Muscle of back (tissue), 11 donors: ENCODE measurements around the gene LPIN3. TPM values are rescaled to one million over a fixed set of nuclear protein-coding genes. Genes with fewer than 3 reads are reported as not detected.

ENCODE experiments used
- DNase-seq, 3 donors: peaks; one replicate each; pipeline versions ENCODE4 v3.0.0 to v3.0.0-alpha.2; 2013
- polyA plus RNA-seq, 10 donors: library from polyadenylated mRNA; unstranded; fragments of 120-200 nt; gene quantifications; one replicate each; pipeline ENCODE4 v1.2.1, GENCODE V29; 2013; ENCODE audit not compliant: insufficient read length in 10 of 10

LPIN3 gene
- polyA plus RNA-seq, 10 donors = 2.6 to 6.5 (median 3.4) TPM

DNA sequence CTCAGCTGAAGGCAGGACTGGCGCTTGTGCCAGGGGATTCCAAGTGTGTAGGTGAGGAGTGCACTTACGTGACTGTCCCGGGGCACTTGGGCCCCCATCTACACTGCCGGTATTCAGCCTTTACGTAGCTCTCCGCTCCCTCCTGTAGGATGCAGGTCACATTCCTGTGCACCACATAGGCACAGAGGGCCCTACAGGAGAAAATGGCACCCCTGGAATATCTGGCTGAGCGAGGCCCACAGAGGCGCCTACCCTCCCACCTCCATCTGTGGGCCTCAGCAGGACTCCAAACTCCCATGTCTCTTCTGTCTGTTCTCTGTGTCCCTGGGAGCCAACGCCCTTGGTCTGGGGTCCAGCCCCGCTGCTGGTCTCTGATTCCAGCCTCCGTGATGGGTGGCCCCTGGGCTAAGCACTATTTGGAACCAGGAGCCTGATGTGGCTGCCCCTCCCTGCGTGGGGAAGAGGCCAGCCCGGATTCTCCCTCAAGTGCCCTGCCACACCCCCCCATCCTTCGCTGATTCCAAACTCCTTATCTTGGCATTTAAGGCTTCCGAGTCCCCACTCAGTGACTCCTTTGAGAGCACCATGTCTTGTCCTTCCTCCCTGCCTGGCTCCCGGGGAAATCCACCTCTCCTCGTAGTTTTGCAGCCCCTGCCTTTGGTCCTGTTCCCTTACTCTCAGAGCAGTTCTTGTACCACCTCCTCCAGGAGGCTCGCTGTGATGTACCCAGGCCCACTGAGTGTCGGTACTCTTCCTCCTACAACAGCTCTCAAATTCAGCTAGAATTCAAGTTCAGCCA, 24.5 kb downstream of the LPIN3 start:
- no peak for DNase-seq

DNA sequence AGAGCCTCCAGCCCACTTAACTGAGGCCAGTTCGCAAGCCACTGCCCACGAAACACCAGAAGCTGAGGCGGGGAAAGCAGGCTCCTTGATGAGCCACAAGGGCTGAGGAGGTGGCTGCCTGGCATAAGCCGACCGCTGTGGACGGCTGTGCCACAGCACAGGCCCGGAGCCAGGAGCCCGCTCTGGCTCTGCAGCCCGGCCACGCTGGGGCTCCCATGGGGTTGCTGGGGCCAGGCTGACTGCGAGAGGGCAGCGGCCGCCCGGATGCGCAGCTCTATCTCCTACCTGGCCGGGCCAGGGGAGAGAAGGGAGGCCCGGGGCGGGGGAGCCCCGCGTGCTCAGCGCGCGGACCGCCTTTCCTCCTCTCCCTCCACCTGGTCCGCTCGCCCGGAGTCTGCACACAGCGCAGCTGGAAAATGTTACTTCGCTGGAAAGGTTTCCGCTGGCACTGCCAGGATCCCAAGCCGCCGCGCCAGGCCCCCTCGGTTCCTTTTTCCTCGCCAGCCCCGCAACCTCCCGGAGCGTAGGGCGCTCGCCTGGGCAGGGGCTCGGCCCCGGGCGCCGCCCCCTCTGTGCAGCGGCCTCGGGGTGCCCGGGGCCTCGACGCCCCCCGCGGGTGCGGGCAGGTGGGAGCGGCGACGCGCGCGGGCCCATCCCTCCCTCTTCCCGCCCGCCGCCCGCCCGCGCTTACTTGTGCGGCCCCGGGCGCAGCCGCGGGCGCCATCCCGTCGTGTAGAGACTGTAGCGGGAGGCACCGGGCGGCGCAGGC, 25.3 kb downstream of the LPIN3 start:
- peak in 2 of 3 donors; percentile 55 to 75 for DNase-seq

DNA sequence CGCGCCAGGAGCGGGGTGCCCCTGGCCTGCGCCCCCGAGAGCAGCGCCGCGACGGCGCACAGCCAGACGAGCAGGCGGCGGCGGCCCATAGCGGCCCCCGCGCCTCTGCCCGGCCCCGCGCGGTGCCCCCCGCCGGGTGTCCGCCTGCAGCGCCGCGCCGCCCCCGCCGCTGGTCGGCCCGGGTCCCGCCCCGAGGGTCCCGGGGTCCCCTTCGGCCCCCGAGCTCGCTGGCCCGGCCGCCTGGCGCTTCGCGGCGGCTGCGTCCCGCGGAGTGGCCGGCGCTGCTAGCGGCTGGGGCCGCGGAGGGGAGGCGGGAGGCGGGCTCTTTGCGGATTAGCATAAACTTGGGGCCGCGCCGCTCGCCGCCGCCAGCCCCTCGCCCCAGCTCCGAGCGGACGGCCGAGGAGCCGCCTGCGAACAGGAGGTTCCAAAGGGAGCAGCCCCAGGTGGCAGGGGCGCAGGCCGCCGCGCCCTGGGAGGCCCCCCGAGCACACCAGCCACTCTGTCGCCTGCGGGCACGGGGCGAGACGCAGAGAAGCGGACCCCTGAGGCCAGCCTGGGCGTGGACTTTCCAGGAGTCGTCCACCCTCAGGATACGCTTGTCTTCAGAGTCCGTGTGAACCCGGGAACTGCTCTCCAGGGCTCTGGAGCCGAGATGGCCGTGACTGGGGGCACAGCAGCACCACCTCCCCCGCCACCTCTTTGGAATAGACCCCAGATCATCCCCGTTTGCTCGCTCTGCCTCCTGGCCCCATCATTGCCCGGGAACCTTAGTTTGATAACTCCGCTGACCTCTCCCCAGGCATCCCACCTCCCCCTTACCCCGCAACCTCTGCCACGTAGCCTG, 26.1 kb downstream of the LPIN3 start, which contains the start of gene EMILIN3:
Gene EMILIN3 (minus strand): TSS at position 273 of the 847 bp plus-strand sequence. CDS start 184 bp downstream, at position 89.
- DNase-seq = peak in 2 of 3 donors; percentile 51 to 83

GRCh38 chr20:41367393-41367695, 26.7 kb downstream of the LPIN3 start:
- peak in 1 of 3 donors; percentile 34 for DNase-seq

DNA sequence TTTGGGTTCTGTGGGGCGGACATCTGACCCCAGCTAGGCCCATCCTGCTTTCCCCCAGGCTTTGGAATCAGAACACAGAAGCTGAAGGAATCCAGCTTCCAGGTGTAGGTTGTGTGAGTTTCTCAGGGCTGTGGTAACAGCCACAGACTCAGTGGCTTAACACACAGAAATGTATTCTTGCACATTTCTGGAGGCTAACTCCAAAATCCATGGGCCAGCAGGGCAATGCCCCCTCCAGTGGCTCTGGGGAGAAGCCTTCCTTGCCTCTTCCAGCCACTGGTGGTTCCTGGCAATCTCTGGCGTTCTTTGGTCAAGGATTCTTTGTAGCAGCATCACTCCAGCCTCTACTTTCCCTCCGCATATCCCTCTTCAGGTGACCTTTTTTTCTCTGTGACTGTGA, 27.3 kb downstream of the LPIN3 start:
- DNase-seq = no peak

GRCh38 chr20:41369673-41370072, 29.1 kb downstream of the LPIN3 start:
- no peak for DNase-seq

GRCh38 chr20:41370176-41370575, 29.6 kb downstream of the LPIN3 start:
- DNase-seq = no peak

DNA sequence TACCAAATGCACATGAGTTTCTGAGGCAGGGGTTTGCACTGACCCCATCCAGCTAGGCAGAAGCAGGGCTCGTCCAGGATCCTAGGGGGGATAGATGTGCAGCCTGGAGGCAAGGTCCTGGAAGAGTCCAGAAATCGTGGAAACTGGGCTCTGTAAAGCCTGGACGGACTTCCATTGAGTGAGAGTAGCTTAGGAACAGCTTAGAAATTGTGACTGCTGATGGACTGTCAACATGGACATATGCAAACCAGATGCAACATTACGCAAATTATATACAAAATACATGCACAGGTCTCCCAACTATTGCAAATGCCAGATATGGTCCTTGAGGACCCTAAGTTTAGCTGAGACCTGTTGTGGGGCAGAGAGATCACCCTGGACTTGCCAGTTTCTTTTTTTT, 30.8 kb downstream of the LPIN3 start:
- DNase-seq = no peak

DNA sequence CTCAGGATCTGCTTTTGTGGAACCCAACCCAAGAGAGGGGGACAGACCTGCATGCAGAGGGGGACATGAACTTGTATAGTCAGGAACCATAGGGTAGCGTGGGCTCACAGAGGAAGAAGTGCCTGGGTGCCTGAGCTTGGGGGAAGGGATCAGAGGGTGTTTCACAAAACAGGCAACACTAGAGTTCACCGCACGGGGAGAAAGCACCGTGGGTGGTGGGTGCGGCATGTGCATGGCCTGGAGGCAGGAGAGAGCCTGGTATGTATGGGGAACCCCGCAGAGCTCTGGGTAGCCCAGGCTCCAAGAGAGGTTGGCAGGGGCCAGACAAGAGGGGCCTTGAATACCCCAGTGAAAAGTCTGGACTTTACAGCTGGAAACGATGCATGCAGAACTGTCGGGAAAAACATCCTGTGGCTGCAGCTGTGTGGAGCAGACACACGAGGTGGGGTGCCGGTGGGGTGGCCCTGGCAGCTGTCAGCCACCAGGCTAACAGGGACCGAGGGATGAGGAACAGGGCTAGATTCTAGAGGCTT, 32.7 kb downstream of the LPIN3 start:
- DNase-seq = peak in 1 of 3 donors; percentile 39

DNA sequence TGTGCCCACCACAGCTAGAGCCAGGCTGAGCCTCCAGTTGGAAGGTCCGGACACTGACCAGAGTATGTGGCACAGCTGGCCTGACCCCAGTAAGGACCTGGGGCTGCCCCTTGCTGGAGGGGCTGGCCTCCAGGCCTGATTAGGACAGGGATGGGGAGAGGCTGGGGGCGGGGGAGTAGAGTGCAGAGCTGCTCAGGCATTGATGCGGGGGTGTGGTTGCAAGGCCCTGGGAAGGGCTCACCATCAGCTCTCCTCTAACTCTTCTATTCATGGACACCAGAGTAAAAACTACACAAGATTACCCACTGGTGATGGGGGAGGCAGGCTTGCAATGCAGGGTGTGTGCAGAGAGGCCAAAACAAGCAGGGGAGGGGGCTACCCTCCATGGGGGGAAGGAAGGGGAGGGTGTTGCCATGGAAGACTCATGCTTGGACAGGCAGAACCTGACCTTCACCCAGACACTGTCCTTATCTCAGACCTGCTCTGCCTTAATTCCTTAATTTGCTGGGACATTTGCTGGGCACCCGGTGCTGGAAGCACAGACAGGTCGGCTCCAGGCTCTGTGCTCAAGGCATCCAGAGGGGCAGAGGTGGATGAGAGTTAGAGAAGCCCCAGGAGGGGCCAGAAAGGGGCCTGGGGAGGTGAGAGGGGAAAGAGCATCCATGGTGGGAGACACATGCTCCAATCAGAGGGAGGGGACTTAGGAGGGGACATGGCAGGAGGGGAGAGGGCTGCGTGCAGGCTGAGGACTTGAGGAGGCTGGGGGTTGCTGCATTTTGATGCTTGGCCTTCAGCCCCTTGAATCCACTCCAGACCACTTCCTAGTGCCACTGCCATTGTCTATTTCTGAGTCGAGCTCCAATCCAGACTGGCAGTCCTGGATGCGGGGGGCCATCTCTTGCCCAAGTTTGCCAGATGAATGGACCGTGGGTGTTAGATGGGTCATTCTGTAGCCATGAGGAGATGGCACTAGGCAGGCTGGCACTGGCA, 33.6 kb downstream of the LPIN3 start:
- DNase-seq = no peak

DNA sequence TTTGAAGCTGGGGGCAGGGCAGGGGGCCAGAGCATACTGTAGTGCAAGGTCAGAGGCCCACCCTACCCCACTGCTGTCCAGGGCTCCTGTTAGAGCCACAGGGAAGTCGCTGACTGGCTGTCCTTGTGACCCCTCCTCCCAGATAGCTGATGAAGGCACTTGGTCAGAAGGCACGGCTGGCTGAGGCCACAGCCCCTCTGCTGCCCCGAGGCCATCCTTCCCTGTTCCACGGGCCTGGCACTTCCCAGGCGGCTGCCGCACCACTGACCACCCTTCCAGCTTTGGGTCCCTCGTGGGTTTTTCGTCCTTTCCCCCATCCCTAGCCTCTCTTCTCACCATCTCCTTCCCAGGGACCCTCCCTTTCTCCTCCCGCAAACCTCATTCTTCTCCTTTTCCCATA, 35.2 kb downstream of the LPIN3 start:
- DNase-seq = no peak

DNA sequence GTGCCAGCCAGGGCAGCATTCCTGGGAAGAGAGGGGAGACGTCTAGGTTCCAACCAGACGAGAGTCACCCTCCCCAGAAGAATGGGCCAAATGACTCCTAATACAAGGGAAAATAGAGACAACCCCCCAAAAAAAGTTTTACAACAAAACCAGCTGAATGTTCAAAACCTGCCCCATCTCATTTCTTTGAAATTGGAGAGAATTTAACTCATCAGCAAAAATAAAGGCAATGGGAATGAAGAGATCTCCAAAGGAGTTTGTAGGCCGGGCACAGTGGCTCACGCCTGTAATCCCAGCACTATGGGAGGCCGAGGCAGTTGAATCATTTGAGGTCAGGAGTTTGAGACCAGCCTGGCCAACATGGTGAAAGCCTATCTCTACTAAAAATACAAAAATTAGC, 35.7 kb downstream of the LPIN3 start:
- DNase-seq = no peak

- DNase-seq = no peak
Observed at GRCh38 chr20:41377275-41377674, 36.7 kb downstream of the LPIN3 start.

- no peak for DNase-seq
Observed at GRCh38 chr20:41379551-41379950, 38.9 kb downstream of the LPIN3 start.

DNA sequence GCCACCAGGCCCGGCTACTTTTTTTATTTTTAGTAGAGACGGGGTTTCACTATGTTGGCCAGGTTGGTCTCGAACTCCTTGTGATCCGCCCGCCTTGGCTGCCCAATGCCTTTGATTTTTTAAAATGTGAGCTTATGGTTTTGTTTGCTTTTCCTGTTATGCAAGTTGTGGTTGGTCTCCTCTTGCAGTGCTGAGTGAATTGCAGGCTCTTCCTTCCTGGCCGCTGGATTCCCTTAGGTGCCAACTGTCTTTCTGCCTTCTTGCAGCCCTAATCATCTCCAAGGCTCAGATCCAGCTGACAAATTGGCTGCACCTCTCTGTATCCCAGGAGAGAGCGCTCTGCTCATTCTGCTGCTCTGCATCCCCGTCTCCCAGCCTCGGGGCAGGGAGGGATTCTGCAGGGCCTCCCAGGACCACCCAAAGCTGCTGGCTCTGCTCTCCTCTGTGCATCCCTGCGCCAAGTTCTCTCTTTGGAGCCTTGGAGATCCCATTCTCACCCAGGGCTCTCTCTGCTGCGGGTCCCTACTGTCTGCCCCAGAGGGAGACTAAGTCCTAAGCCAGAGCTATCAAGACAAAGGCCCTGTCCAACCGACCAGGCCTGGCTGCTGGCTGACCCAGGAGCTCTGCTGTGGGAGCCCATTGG, 40.1 kb downstream of the LPIN3 start:
- DNase-seq = peak in 1 of 3 donors; percentile 36

DNA sequence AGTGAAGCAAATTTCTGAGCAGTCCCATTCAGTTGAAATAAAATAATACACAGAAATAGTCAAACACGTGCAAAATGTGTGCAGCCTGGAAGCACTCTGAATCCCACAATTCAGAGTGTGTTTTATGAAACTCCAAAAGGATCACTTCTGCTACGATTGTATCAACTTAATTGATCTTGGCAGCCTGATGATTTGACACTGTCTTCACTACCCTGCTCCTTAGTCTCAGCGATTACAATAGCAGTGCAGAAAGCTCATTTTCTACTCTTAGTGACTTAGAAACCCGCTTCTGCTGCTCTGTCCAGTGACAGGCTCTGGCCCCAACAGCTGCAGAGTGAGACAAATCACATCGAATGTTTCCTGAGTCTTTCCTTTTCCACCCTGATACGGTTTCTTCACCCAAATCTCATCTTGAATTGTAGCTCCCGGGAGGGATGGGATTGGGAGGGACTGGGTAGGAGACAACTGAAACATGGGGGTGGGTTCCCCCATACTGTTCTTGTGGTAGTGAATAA, 42.2 kb downstream of the LPIN3 start:
- DNase-seq = peak in 2 of 3 donors; percentile 48 to 83

- peak; percentile 73 to 96 (median 90) for DNase-seq
Observed at GRCh38 chr20:41386502-41387427, 46.1 kb downstream of the LPIN3 start.

DNA sequence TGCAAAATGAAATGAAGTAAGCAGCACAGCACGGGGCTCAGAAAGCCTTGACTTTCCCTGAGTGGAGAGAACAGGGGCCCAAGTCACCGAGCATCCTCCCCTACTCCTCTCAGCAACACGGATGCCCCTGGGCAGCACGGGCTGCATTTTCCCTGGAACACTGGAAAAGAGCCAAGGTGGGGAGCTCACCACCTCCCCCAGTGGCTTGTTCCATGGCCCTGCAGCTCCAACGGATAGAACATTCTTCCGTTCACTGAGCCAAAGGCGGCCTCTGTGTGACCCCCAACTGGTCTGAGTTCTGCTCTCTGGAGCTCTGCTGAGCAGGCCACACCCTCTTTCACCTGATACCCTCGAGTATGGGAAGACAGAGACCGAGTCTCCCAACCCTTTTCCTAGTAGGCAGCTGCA, 46.8 kb downstream of the LPIN3 start:
- peak in 1 of 3 donors; percentile 87 for DNase-seq

DNA sequence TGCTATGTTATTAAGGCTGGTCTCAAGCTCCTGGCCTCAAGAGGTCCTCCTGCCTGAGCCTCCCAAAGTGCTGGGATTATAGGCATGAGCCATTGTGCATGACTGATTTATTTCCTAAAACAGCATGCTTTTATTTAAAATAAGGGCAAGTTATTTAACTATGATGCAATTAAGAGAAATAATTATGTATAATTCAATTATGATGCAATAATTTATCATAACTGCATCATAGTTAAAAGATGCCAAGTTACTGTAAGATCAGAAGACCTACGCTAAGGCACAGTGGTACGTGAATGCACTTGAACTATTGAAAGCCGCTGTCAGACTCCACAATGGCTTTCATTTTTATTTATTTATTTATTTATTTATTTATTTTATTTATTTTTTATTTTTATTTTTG, 50.3 kb downstream of the LPIN3 start:
- no peak for DNase-seq
